HG03066 (cell line): ENCODE measurements around the gene ARSG.
A peak's percentile ranks its signal among the peaks of the same experiment; 100 is the strongest.

Source experiments
- ATAC-seq: cut with Tn5 transposase; IDR thresholded peaks from one replicate; pipeline ENCODE4 v1.9.1; 2021; ENCODE audit warnings: low read depth; ENCODE audit not compliant: unreplicated experiment

Gene ARSG

GRCh38 chr17:68424203-68424602, 132.9 kb downstream of the ARSG start:
- no peak for ATAC-seq

DNA sequence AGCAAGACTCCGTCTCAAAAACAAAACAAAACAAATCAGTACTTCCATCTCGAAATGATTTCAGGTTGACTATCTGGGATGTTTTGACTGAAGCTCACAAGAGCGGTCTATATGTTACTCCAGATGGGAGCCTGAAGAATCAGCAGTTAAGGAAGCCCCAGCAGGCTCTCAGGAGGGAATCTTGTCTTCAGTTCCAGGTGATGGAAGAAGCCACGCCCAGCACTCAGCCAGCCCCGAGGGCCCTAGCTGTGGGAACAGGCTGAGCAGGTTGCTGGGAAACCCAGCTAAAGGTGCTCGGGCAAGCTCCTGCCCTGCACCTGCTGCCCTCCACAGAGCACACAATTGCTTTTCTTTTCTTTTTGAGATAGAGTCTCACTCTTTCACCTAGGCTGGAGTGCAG, 133.6 kb downstream of the ARSG start:
- no peak for ATAC-seq

- ATAC-seq, result no peak
Measured at GRCh38 chr17:68425979-68426378, 134.7 kb downstream of the ARSG start.

- no peak for ATAC-seq
Measured at GRCh38 chr17:68427575-68427974, 136.3 kb downstream of the ARSG start.

DNA sequence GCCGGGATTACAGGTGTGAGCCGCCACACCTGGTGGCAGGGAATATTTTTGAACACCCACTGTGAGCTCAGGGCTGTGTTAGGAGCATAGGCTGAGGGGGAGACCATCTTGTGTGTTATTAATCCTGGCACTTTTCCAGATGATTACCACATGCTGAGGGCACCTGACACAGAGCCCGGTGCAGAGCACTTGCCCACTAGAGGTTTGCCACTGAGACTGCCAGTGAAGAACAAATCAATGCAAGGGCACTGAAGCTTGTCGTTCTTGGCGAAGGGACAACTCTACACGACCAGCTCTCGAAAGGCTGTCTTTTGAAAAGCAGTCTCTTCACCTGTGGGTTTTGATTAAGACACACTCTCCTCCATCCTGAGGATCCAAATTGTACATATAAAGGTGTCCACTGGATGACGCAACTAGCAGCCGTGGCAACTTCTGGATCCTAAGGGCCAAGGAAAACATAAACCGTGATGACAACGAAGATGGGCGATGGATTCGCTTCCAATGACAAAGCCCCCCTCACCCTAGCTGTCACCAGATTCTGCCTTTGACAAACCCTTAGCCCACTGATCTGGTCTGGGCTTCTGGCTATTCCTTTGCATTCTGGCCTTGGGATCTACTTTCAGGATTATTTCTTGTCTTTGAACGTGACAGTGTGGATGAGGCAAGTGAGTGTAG, 137.3 kb downstream of the ARSG start:
- no peak for ATAC-seq

DNA sequence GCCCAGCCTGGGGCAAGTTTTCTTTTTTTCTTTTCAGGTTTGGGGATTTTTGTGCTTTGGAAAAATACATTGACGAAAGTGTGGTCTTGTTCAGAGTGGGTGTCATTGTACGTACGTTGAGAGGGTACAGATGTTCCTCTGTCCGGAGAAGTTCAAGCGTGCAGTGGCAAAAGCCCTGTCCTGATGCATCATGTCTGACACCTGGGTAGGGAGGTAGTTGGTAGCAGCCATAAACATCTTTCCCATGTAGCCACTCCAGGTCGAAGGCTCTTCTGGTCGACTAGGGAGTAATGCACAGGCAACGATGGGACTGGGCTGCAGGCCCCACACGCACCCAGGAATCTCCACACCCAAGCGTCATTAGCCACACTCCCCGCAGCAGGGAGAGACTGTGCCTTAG, 138.6 kb downstream of the ARSG start:
- ATAC-seq, result no peak

DNA sequence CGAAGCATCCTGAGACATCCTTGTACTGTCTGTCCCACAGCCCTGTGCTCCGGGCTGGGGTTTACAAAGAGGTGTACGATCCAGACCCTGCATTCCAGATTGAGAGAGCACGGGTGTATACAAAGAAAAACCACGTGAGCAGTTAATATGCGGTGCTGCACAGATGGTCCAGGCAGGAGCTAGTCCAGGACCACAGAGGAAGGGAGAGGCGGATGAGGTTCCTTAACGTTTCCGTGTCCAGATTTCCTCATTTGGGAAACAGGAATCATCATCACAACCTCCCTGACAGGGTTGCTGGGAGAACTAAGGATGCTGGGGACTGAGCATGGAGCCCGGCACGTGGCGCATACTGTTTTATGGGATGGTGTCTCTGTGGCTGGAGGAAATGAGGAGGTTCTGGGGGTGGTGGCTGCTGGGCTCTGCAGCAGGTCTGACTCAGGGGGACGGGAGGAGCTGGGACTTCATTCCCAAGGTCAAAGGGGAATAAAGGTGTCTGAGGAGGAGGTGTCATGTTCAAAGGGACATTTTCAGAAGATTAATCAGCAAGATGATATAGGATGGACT, 139.8 kb downstream of the ARSG start:
- ATAC-seq, result no peak

DNA sequence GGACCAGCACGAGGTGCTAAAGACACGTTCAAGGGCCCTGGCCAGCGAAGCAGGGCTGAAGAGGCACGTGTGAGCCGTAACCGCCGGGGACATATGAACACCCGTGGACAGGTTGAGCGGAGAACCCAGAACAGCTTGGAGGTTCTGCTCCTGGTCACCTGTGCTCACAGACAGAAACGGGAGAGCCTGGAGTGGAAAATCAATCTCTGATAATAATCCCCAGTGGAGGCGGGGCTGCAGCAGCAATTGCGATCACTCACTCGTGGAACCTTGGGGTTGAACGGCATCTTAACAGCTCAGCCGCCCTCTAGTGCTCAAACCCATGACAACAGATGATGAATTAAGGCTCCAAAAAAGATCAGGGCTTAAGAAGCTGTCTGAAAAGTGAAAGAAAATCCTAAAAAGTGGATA, 140.4 kb downstream of the ARSG start:
- ATAC-seq, result no peak

- ATAC-seq, result no peak
Measured at GRCh38 chr17:68432086-68432864, 141.0 kb downstream of the ARSG start.

DNA sequence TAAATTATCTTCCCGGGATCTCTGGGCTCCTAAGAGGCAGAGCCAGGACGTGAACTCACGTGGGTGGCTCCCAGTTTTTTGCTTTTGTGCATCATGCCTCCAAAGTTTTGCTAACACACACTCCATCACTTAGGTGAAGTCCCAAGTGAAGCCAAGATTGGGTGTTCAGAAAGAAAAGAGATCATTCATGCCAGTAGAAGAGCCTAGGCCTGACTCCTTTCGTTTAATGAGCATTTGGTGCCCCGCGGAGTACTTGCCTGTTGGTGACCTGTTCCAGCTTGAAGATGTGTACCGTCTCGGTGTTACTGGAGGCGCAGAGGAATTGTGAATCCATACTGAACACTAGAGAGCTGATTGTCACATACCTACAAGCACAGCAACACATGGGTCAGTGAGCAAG, 141.9 kb downstream of the ARSG start:
- ATAC-seq, result no peak

GRCh38 chr17:68433911-68434508, 142.7 kb downstream of the ARSG start:
- ATAC-seq, result no peak

DNA sequence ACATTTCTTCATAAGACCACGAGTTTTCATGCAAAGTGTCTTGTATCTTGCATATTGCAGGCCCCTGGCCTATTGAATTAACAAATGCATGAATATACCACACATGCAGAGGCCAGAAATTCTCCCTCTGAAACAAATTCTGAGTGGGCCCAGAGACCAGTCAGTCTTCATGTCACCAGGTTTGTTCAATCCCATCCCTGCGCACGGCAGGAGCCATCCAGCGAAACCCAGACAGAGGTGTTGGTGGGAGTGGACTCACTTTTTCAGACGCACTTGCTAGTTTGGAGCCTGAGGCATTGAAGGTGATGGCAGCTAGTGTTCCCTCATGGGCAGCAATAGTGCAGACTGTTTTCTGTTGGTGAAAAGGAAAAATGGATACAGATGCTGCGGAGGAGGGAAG, 144.1 kb downstream of the ARSG start:
- ATAC-seq, result no peak

DNA sequence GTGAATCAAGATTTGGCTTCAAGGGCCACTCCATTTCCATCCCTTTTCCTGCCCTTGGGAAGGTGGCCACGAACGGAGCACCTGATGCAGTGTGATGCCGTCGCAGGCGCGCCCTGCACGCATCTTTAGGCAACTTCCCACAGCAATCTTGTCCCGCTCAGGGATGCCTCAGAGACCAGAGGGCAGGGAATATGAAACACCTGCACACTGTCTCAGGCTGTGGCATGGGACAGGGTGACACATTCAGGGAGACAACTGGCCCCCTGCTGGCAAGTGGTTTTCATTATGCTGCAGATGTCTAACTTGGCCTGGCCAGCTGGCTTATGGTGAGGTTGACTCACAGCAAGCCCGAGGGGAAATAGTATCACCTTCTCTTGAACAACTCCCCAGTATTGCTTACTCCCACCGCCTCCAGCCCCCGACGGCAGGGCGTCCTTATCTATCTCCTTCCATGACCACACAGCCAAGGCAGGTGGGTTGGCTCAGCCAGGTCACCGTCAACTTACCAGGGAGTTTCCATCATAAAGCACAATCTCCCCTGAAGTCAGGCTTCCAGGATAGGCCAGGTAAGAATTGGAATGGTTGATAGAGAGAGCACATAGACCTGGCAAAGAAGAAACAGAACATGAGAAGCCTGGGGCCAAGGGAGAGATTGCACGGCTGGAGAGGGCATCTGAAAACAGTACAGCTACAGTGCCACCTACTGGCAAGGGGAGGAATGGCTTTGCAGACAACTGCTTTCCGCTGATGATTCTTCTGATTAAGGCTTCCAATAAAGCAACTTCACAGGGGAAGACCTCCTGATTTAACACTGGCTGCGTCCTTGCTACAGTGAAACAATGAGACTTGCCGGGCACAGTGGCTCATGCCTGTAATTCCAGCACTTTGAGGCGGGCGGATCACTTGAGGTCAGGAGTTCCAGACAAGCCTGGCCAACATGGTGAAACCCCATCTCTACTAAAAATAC, 144.9 kb downstream of the ARSG start:
- no peak for ATAC-seq

DNA sequence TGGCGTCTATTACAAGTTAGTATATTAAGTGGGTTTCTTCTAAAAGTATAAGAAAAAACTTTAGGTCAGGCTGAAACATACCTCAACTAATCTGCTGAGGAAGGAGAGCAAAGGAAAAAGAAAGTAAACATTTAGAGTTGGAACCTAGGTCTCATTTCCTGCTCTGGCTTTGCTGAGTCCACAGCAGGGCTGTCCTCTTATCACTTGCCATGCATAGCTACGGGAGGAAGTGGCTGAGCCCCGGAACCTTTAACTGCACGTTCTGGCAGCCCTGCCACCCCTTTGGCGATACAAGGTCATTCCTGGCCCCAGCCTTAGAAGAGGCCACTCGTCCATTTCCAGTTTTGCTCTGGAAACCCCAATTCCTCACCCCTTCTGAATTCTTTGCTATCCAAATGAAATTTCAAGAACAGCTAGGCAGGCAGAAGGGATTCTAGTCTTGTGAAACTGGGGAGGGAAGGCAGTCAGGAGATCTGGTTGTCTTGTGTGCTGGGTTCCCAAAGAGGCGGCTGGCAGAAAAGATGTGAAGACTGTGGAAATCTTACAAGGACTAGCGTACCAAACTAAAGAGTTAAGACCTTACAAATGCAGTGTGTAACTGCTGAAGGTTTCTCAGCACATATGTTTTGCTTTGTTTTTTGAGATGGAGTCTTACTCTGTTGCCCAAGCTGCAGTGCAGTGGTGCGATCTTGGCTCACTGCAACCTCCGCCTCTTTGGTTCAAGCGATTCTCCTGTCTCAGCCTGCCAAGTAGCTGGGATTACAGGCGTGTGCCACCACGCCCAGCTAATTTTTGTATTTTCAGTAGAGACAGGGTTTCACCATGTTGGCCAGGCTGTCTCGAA, 146.9 kb downstream of the ARSG start:
- ATAC-seq, result peak; percentile 59

DNA sequence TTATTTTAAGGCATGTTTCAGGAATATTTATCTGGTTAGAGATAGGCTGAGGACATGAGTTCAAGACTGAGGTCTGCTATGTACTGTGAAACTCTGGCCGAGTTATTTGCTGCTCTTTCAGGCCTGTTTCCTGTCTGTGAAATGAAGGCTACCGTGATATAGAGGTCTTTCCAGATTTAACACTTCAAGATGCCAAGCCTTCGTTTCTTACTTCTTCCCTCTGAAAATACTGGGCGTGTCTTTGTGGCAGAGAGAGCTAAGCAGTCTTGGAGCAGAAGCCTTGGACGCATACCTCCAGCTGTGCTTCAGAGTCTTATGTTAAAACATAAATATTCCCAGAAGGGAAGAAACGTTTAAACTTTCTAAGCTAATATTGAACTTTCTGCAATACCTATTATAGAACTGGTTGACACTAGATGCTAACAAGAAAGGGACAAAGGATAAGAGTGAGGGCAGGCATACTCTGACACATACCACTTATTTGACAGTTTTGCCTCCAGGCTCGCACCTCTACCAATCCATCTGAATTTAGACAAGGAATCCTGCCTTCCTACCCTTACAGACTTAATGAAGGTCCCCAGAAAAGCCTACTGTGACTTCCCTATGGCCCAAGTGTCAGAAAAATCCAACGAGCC, 148.5 kb downstream of the ARSG start:
- no peak for ATAC-seq

- ATAC-seq, result no peak
Measured at GRCh38 chr17:68440526-68440925, 149.2 kb downstream of the ARSG start.

DNA sequence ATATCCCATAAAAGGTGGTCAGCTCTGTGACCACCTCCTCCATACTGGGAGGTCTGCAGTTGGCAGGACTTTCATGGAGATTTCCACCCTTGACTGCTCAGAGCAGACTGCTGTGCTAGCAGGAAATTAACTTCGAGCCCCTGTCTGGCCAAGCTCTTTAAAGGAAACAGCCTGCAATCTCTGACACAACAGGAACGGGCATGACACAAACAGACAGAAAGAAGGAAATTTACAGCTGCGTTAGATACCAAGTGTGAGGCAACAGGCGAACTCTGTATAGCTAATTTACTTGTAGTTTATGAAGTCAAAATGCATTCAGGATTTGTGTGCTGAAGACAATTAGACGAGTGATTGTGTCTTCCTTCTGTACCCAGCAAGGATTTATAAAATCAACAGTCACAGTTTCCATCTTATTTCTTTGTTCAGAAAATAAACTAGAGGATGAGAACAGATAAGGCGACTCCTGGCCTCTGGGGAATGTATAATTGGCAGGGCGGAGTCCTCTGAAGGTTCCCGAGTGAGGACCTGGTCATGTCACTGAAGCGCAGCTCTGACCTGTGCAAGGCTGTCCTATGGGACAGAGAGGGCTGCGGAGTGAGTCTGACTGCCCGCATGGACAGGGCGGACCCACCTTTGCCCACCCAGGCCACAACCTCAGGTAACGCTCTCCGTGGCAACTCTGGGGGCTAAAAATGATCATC, 149.9 kb downstream of the ARSG start:
- ATAC-seq, result no peak

DNA sequence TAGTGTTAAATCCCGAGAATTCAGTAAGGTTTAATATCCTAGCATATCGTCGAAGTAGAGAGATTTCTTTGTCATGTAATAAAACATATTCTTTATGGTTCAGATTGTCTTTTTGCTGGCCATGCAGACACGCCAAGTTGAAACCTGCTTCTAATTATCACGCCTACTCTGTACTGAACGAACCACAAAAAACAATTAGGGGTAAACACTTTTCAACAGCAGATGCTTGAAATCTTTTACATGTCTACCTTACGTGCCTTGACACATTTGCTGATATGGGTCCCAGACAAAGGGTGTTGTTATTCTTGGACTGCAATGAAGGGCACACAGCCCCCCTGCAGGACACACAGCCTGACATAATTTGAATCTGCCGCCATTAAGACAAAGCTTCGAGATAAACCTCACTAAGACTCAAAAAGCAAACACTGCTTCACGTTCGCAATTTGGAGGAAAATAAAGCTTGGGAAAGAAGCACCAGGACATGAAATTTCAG, 152.7 kb downstream of the ARSG start:
- no peak for ATAC-seq
